HG02798 (cell line): ENCODE measurements around the gene ZMYM1.
"Not testable (repeated sequence)": the region's sequence is repeated elsewhere in the genome, so short reads cannot be mapped to it uniquely, and the experiment has no call there.

Source experiments
- ATAC-seq: cut with Tn5 transposase; IDR thresholded peaks from one replicate; pipeline ENCODE4 v1.9.1; 2021; ENCODE audit warnings: mild to moderate bottlenecking; ENCODE audit not compliant: unreplicated experiment, poor library complexity

The ZMYM1 gene

GRCh38 chr1:35073265-35073811 lies 5.8 kb upstream of the ZMYM1 start:
- ATAC-seq = no peak

- not testable (repeated sequence) for ATAC-seq
These were observed 2.8 kb upstream of the ZMYM1 start for GRCh38 chr1:35076426-35076825.

GRCh38 chr1:35080171-35080854 lies 1.1 kb downstream of the ZMYM1 start:
- no peak for ATAC-seq

GRCh38 chr1:35085421-35085820 lies 6.2 kb downstream of the ZMYM1 start:
- no peak for ATAC-seq

- ATAC-seq = no peak
These were observed 18.0 kb downstream of the ZMYM1 start for GRCh38 chr1:35097224-35097623.

- ATAC-seq = no peak
These were observed 31.9 kb downstream of the ZMYM1 start for GRCh38 chr1:35111106-35111505.

- no peak for ATAC-seq
These were observed 33.5 kb downstream of the ZMYM1 start for GRCh38 chr1:35112668-35113067.

GRCh38 chr1:35115459-35116383 lies 36.5 kb downstream of the ZMYM1 start:
- no peak for ATAC-seq

GRCh38 chr1:35120458-35121133 lies 41.4 kb downstream of the ZMYM1 start:
- no peak for ATAC-seq

- no peak for ATAC-seq
These were observed 43.1 kb downstream of the ZMYM1 start for GRCh38 chr1:35122311-35122710.

GRCh38 chr1:35126546-35126945 lies 47.4 kb downstream of the ZMYM1 start:
- no peak for ATAC-seq

- no peak for ATAC-seq
These were observed 49.9 kb downstream of the ZMYM1 start for GRCh38 chr1:35129080-35129479.

- ATAC-seq = no peak
These were observed 57.6 kb downstream of the ZMYM1 start for GRCh38 chr1:35136780-35137179.

- not testable (repeated sequence) for ATAC-seq
These were observed 58.4 kb downstream of the ZMYM1 start for GRCh38 chr1:35137590-35137989.

GRCh38 chr1:35142294-35142693 lies 63.1 kb downstream of the ZMYM1 start:
- not testable (repeated sequence) for ATAC-seq

GRCh38 chr1:35142728-35143127 lies 63.5 kb downstream of the ZMYM1 start:
- ATAC-seq = not testable (repeated sequence)

- no peak for ATAC-seq
These were observed 64.7 kb downstream of the ZMYM1 start for GRCh38 chr1:35143737-35144508.

- ATAC-seq = not testable (repeated sequence)
These were observed 66.8 kb downstream of the ZMYM1 start for GRCh38 chr1:35145892-35146549.

GRCh38 chr1:35151220-35151619 lies 72.0 kb downstream of the ZMYM1 start:
- no peak for ATAC-seq
